Calu3 (cell line): Measurements from ENCODE around the gene FAM83D. TPM values are rescaled to one million over a fixed set of nuclear protein-coding genes. Genes with fewer than 3 reads are reported as not detected.

ENCODE experiments used
- BruUV-seq: library from RNA; stranded (reverse); fragments of 400-500 nt; replicated peaks from 2 replicates; lab custom pipeline; 2021; lab: Mats Ljungman, UMichigan
- CTCF ChIA-PET: fragments of 300-600 bp; sonication (Branson Sonifier 250); formaldehyde crosslinking; loops from one replicate; lab custom pipeline; 2022; ENCODE audit warnings: antibody characterized with exemption; lab: Charles Lee
- DNase-seq: peaks from one replicate; pipeline ENCODE4 v3.0.0; 2022
- H3K27ac Mint-ChIP-seq: one replicate; pipeline ENCODE4 v1.8.0; 2022; ENCODE audit warnings: mixed read lengths; ENCODE audit not compliant: unreplicated experiment
- H3K27me3 Mint-ChIP-seq: one replicate; pipeline ENCODE4 v1.8.0; 2022; ENCODE audit warnings: mixed read lengths; ENCODE audit not compliant: unreplicated experiment
- H3K36me3 Mint-ChIP-seq: one replicate; pipeline ENCODE4 v1.8.0; 2022; ENCODE audit warnings: mild to moderate bottlenecking, moderate library complexity, mixed read lengths; ENCODE audit not compliant: insufficient read depth, unreplicated experiment
- H3K4me1 Mint-ChIP-seq: one replicate; pipeline ENCODE4 v1.8.0; 2022; ENCODE audit warnings: mild to moderate bottlenecking, low read depth, mixed read lengths; ENCODE audit not compliant: unreplicated experiment
- H3K4me3 Mint-ChIP-seq: one replicate; pipeline ENCODE4 v1.8.0; 2022; ENCODE audit warnings: mild to moderate bottlenecking, low read depth, moderate library complexity, mixed read lengths; ENCODE audit not compliant: unreplicated experiment
- H3K9me3 Mint-ChIP-seq: one replicate; pipeline ENCODE4 v1.8.0; 2022; ENCODE audit warnings: low read depth, mixed read lengths; ENCODE audit not compliant: unreplicated experiment
- CTCF ChIP-seq: fragments of 200-600 bp; IDR thresholded peaks from one replicate; pipeline ENCODE4 v1.8.0; 2022; ENCODE audit warnings: antibody characterized with exemption; ENCODE audit not compliant: unreplicated experiment
- intact Hi-C: fragments of 100-400 bp; cut with micrococcal nuclease; formaldehyde crosslinking; loops from one replicate; pipeline ENCODE4 v1.10.0; 2022; ENCODE audit not compliant: unreplicated experiment
- total RNA-seq: library from RNA; stranded (reverse); gene quantifications from 2 replicates; pipeline ENCODE4 v1.2.3, GENCODE V29; 2022

The FAM83D gene
- total RNA-seq, 1 experiment from 2014 or later = 84.0 TPM

GRCh38 chr20:38997622-38998021, 71.4 kb downstream of the FAM83D start:
- TF ChIP-seq CTCF = no peak
- no peaks in the 10 kb centered on the region for H3K27me3 Mint-ChIP-seq
- no peaks in the 10 kb centered on the region for H3K9me3 Mint-ChIP-seq
- H3K4me1 Mint-ChIP-seq = peaks cover 4% of the 10 kb centered on the region
- CTCF ChIA-PET = interaction anchor here (0.5 to 1.6 kb wide), 3 partner anchors 13 to 51 kb away, joined by 3 to 6 read pairs (median 3); partner anchors contain the start of gene DHX35
- intact Hi-C loops = no loop called here
- H3K27ac Mint-ChIP-seq = no peak overlapping the region
- no peak overlapping the region for H3K4me3 Mint-ChIP-seq
- no peak for DNase-seq
- peaks cover 6% of the 10 kb centered on the region for H3K36me3 Mint-ChIP-seq
- BruUV-seq = no TSS peak

GRCh38 chr20:38999217-38999616, 73.0 kb downstream of the FAM83D start:
- H3K9me3 Mint-ChIP-seq = no peaks in the 10 kb centered on the region
- no peak for DNase-seq
- no TSS peak for BruUV-seq
- no peak for TF ChIP-seq CTCF
- intact Hi-C loops = no loop called here
- H3K27ac Mint-ChIP-seq = no peak overlapping the region
- H3K27me3 Mint-ChIP-seq = no peaks in the 10 kb centered on the region
- H3K4me3 Mint-ChIP-seq = no peak overlapping the region
- CTCF ChIA-PET = no interaction called here
- peaks cover 2% of the 10 kb centered on the region for H3K4me1 Mint-ChIP-seq
- peaks cover 7% of the 10 kb centered on the region for H3K36me3 Mint-ChIP-seq

GRCh38 chr20:38999965-39000910, 74.0 kb downstream of the FAM83D start:
- no peak for TF ChIP-seq CTCF
- Mint-ChIP-seq H3K4me1 (peaks cover 13% of the 10 kb centered on the region), H3K36me3 (peaks cover 12% of the 10 kb centered on the region), H3K9me3 (no peaks in the 10 kb centered on the region), H3K4me3 (no peak overlapping the region), H3K27ac (no peak overlapping the region), H3K27me3 (no peaks in the 10 kb centered on the region)
- no TSS peak for BruUV-seq
- intact Hi-C loops = no loop called here
- DNase-seq = no peak
- CTCF ChIA-PET = interaction anchor here (1.1 kb wide), 1 partner anchor 38 kb away, joined by 3 read pairs; the partner anchor contains the start of gene DHX35

Other genes starting within 250 kb of the FAM83D start
- gene SLC32A1, start 201.9 kb upstream of the FAM83D start, total RNA-seq = not detected in 2 replicates
- 12.9 and 14.7 TPM in 2 replicates for gene ACTR5, start 178.0 kb upstream of the FAM83D start, total RNA-seq
- 0.10 TPM in 1 of 2 replicates, not detected in the other for gene PPP1R16B, start 120.7 kb upstream of the FAM83D start, total RNA-seq
- gene DHX35, start 35.9 kb downstream of the FAM83D start, total RNA-seq = 18.9 and 19.1 TPM in 2 replicates